GM12891 (cell line): Measurements from ENCODE around the gene POP5.

Experiments used
- DNase-seq: peaks from one replicate; pipeline ENCODE4 v3.0.0; 2011; ENCODE audit warnings: low spot score; ENCODE audit not compliant: insufficient read length
- FAIRE-seq: peaks from 2 replicates; lab custom pipeline; 2011; peaks lifted over from hg19 to GRCh38; lab: Jason Lieb, UNC
- PAX5 ChIP-seq: IDR thresholded peaks from 2 replicates; pipeline ENCODE4 v1.6.1; 2011; ENCODE audit warnings: low read length, moderate library complexity, mild to moderate bottlenecking; ENCODE audit not compliant: insufficient read depth, severe bottlenecking
- POLR2A ChIP-seq: IDR thresholded peaks from 2 replicates; pipeline ENCODE4 v1.6.1; 2011; ENCODE audit warnings: low read depth, low read length, control low read depth
- POLR2AphosphoS5 ChIP-seq: IDR thresholded peaks from 2 replicates; pipeline ENCODE4 v1.6.1; 2011; ENCODE audit warnings: low read depth, low read length, control low read depth
- POU2F2 ChIP-seq: IDR thresholded peaks from 2 replicates; pipeline ENCODE4 v1.6.1; 2011; ENCODE audit warnings: low read depth, mild to moderate bottlenecking, control low read depth, low read length, moderate library complexity
- SPI1 ChIP-seq: IDR thresholded peaks from 2 replicates; pipeline ENCODE4 v1.6.1; 2011; ENCODE audit warnings: low read depth, low read length, control low read depth
- TAF1 ChIP-seq: IDR thresholded peaks from 2 replicates; pipeline ENCODE4 v1.6.1; 2011; ENCODE audit warnings: low read depth, low read length, control low read depth

The POP5 gene

GRCh38 chr12:120571299-120571698 is 9.9 kb downstream of the POP5 start:
- DNase-seq = no peak
- FAIRE-seq = no peak
- TF ChIP-seq TAF1 (no peak), POLR2A (no peak), PAX5 (no peak), SPI1 (no peak), POU2F2 (no peak), POLR2AphosphoS5 (no peak)

DNA sequence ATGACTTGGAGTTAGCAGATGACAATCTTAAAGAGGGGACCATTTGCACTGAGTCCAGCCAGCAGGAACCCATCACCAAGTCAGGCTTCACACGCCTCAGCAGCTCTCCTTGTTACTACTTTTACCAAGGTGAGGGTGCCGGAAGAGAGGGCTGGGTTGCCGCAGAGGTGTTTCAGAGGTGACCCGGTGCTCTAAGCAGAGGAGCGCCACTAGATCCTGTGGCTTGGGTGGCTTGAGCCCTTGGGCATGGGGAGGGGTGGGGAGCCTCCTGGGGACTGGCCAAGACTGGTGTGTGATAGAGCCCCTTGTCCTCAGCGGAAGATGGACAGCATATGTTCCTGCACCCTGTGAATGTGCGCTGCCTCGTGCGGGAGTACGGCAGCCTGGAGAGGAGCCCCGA is 17.7 kb downstream of the POP5 start:
- TF ChIP-seq POU2F2 (no peak), SPI1 (no peak), POLR2AphosphoS5 (no peak), POLR2A (no peak), PAX5 (no peak), TAF1 (no peak)
- FAIRE-seq = no peak
- DNase-seq = no peak

GRCh38 chr12:120562906-120563305 is 18.3 kb downstream of the POP5 start:
- TF ChIP-seq SPI1 (no peak), PAX5 (no peak), POLR2A (no peak), POLR2AphosphoS5 (no peak), TAF1 (no peak), POU2F2 (no peak)
- no peak for FAIRE-seq
- no peak for DNase-seq

GRCh38 chr12:120557589-120557988 is 23.6 kb downstream of the POP5 start:
- FAIRE-seq (no peak), DNase-seq (no peak)
- TF ChIP-seq POLR2AphosphoS5 = no peak

- DNase-seq (no peak), FAIRE-seq (no peak)
- TF ChIP-seq PAX5 (no peak), TAF1 (no peak), SPI1 (no peak), POLR2A (no peak), POLR2AphosphoS5 (no peak), POU2F2 (no peak)
Observed at GRCh38 chr12:120554678-120555077, 26.5 kb downstream of the POP5 start.

DNA sequence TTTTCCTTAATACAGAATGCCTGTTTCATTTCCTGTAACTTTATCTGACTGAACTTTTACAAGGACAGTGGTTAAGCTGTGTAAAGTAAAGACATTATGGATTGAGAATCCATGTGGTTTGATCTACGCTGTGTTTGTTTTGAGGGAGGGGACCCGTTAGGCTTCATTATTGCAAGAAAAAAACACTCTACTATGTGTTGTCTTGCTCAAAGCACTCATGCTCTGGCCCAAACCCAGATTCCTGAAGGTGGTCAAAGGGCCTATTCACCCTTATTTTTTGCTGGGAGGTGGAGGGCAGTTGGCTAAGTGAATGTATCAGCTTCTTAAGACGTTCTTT is 35.2 kb downstream of the POP5 start:
- FAIRE-seq (no peak), DNase-seq (no peak)
- TF ChIP-seq SPI1 = no peak
- no peak for TF ChIP-seq POU2F2
- TF ChIP-seq POLR2AphosphoS5 = no peak
- TF ChIP-seq TAF1 = no peak
- TF ChIP-seq POLR2A = no peak
- TF ChIP-seq PAX5 = no peak

- TF ChIP-seq POLR2AphosphoS5 (no peak), PAX5 (no peak)
- no peak for FAIRE-seq
- no peak for DNase-seq
Observed at GRCh38 chr12:120544691-120545090, 36.5 kb downstream of the POP5 start.

GRCh38 chr12:120542166-120542565 is 39.0 kb downstream of the POP5 start:
- no peak for FAIRE-seq
- no peak for DNase-seq
- TF ChIP-seq POU2F2 (no peak), TAF1 (no peak), SPI1 (no peak)

GRCh38 chr12:120540445-120540844 is 40.8 kb downstream of the POP5 start:
- TF ChIP-seq PAX5 (no peak), TAF1 (no peak), POU2F2 (no peak), SPI1 (no peak), POLR2A (no peak), POLR2AphosphoS5 (no peak)
- FAIRE-seq = no peak
- DNase-seq = no peak

DNA sequence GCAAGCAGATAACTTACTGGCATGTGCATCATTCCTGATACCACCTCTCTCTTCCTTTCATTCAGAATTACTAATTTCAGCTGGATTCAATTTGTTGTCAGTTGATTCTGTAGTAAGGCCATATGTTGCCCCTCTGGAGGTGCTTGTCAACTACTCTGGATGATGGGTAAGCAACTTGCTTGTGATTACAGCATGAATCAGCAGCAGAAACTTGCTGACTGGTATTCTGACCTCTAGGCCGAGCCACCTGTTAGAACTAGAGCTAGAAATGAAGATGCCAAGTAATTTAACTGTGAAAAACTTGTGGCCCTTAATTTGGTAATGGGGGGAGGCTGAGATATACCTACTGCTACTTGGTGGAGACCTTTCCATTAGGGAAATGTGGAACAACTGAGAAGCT is 41.9 kb downstream of the POP5 start:
- DNase-seq = no peak
- no peak for FAIRE-seq
- TF ChIP-seq POU2F2 (no peak), SPI1 (no peak), POLR2AphosphoS5 (no peak), PAX5 (no peak), TAF1 (no peak), POLR2A (no peak)
